ENCODE data around the gene CNPPD1. TPM values are rescaled to one million over a fixed set of nuclear protein-coding genes. Genes with fewer than 3 reads are reported as not detected.

The CNPPD1 gene
- total and polyA plus RNA-seq, 2 of the 8 experiments (the other 6 are each of a cell fraction or from before 2014, with no cell fraction given) = 32.9 to 35.9 TPM

- Histone ChIP-seq H2AK5ac (ENCODE audit: low read depth, low read length) (no peak overlapping the region), H3K79me1 (ENCODE audit: low read depth, low read length) (no peaks in the 10 kb centered on the region), H3K36me3 (ENCODE audit: control insufficient read depth in 2 of 4, insufficient read depth in 4 of 4, low read length in 3 of 4) (no peaks in the 10 kb centered on the region), H2AFZ (ENCODE audit: low read length) (no peak overlapping the region), H3K27ac (ENCODE audit: low read depth, low read length) (no peak overlapping the region), H2BK20ac (ENCODE audit: low read length) (no peak overlapping the region), H2BK15ac (ENCODE audit: low read length) (no peak overlapping the region), H3K79me2 (ENCODE audit: control insufficient read depth in 1 of 2, insufficient read depth in 2 of 2, low read length in 2 of 2) (no peaks in the 10 kb centered on the region), H3K23ac (ENCODE audit: insufficient read length) (no peak overlapping the region), H4K5ac (ENCODE audit: insufficient read length, low read depth, low read length) (no peak overlapping the region), H3K27me3 (replicated peaks in 1 of 4; ENCODE audit: control insufficient read depth in 3 of 4, extremely low read depth in 1 of 4, insufficient read depth in 3 of 4, low read length in 3 of 4) (no peaks in the 10 kb centered on the region), H3K4me3 (ENCODE audit: extremely low read depth in 1 of 4, insufficient read depth in 2 of 4, low read depth in 3 of 4, low read length in 4 of 4) (no peak overlapping the region), H3K9me3 (ENCODE audit: insufficient read depth in 2 of 2, low read depth in 1 of 2, low read length in 1 of 2) (no peaks in the 10 kb centered on the region), H3K23me2 (ENCODE audit: low read depth, low read length) (no peaks in the 10 kb centered on the region), H4K8ac (ENCODE audit: extremely low read depth, insufficient read depth, low read length) (no peak overlapping the region; the same call in 1 of the 2 replicates), H3K9ac (replicated peaks in 1 of 4; ENCODE audit: extremely low read depth in 1 of 4, low read depth in 3 of 4, low read length in 3 of 4) (no peak overlapping the region), H2BK5ac (ENCODE audit: low read depth, low read length) (no peak overlapping the region), H3K4ac (replicated peaks; ENCODE audit: insufficient read length, low read depth, low read length) (no peak overlapping the region), H2BK120ac (replicated peaks; ENCODE audit: low read depth, low read length) (no peak overlapping the region), H3K56ac (replicated peaks; ENCODE audit: insufficient read length, low read depth, low read length) (no peak overlapping the region), H4K20me1 (replicated peaks in 1 of 2; ENCODE audit: control insufficient read depth in 1 of 2, insufficient read depth in 2 of 2, low read length in 2 of 2) (no peaks in the 10 kb centered on the region), H3K4me2 (ENCODE audit: insufficient read depth in 1 of 2, low read depth in 2 of 2, low read length in 2 of 2) (no peak overlapping the region), H3K14ac (ENCODE audit: insufficient read length) (no peak overlapping the region), H2BK12ac (ENCODE audit: low read depth, low read length) (no peak overlapping the region), H4K91ac (replicated peaks; ENCODE audit: insufficient read length, low read length) (no peak overlapping the region), H3K18ac (ENCODE audit: extremely low read depth, low read length) (no peak overlapping the region), H3K4me1 (replicated peaks in 1 of 4; ENCODE audit: control insufficient read depth in 3 of 4, insufficient read depth in 4 of 4, low read length in 3 of 4) (no peaks in the 10 kb centered on the region; a peak in 1 of 7 replicates)
- DNase-seq (ENCODE audit: low read depth in 1 of 2, low spot score in 2 of 2) = no peak
- ChIA-PET POLR2A (ENCODE audit: partially characterized antibody) (no interaction called here), CTCF (ENCODE audit: partially characterized antibody) (interaction anchor here (1.1 to 37.2 kb wide), 5 partner anchors 20 to 166 kb away, joined by 3 to 1777 read pairs (median 208); partner anchors contain the start of genes CFAP65 and IHH)
- 88% methylated on average over 16 of the region's 16 CpGs; no CpG with 5 or more reads in 1 of the 2 experiments for WGBS, 2 experiments (ENCODE audit: extremely low coverage in 1 of 2, insufficient coverage in 1 of 2, insufficient read length in 1 of 2, insufficient replicate concordance in 2 of 2, low coverage in 1 of 2, low lambda C conversion rate in 2 of 2, missing lambda C conversion rate in 1 of 2)
- TF ChIP-seq MAFK (IDR thresholded peaks at IDR 0.05; ENCODE audit: low read depth, low read length) (no peak), CHD2 (IDR thresholded peaks at IDR 0.05; ENCODE audit: low read length) (no peak), SAP30 (IDR thresholded peaks at IDR 0.05; ENCODE audit: insufficient read depth, insufficient replicate concordance, low read length) (no peak), MAX (IDR thresholded peaks at IDR 0.05) (no peak), CEBPB (IDR thresholded peaks at IDR 0.05; ENCODE audit: low read depth, low read length) (no peak), BCL11A (IDR thresholded peaks at IDR 0.05; ENCODE audit: low read depth in 2 of 2, low read length in 2 of 2) (no peak), KDM5A (IDR thresholded peaks at IDR 0.05; ENCODE audit: low read length) (no peak), CREB1 (IDR thresholded peaks at IDR 0.05) (no peak), ATF3 (IDR thresholded peaks at IDR 0.05; ENCODE audit: insufficient read depth, low read depth, low read length) (no peak), SIRT6 (IDR thresholded peaks at IDR 0.05; ENCODE audit: low read length) (no peak), BRCA1 (IDR thresholded peaks at IDR 0.05; ENCODE audit: low read depth, low read length) (no peak), SP4 (IDR thresholded peaks at IDR 0.05; ENCODE audit: low read length) (no peak), PHF8 (conservative IDR thresholded peaks at IDR 0.05; ENCODE audit: low read depth, low read length) (no peak)
- no peak for FAIRE-seq
These were observed 47.1 kb downstream of the CNPPD1 start for GRCh38 chr2:219129589-219129988.

All from H1 (cell line).